SK-N-SH (cell line): ENCODE measurements around the gene LRRC45. TPM values are rescaled to one million over a fixed set of nuclear protein-coding genes. Genes with fewer than 3 reads are reported as not detected.

Experiments
- CTCF ChIA-PET: fragments of 300-600, 350-600 bp; formaldehyde crosslinking; extraction: SDS; loops from one replicate; lab custom pipeline; 2021; lab: Yijun Ruan, JAX
- POLR2A ChIA-PET: fragments of 350-600 bp; sonication (Branson Sonifier 250); formaldehyde crosslinking; extraction: SDS; loops from one replicate; lab custom pipeline; 2020; ENCODE audit warnings: antibody characterized with exemption, inconsistent platforms; lab: Yijun Ruan, JAX
- DNase-seq: peaks from one replicate; pipeline ENCODE4 v3.0.0; 2012
- H2AFZ ChIP-seq: fragments of 200-600 bp; sonication (generic); 2 replicates; pipeline ENCODE4 v1.8.1; 2016; ENCODE audit warnings: antibody characterized with exemption, mild to moderate bottlenecking, low read depth
- H3F3A ChIP-seq: fragments of 200-600 bp; sonication (generic); replicated peaks from 2 replicates; pipeline ENCODE3; 2016; ENCODE audit warnings: antibody characterized with exemption, mild to moderate bottlenecking; ENCODE audit not compliant: insufficient read depth
- H3K27ac ChIP-seq, 2 experiments: fragments of 200-500 bp in 1 of 2; fragments of 200-600 bp in 1 of 2; sonication (Bioruptor generic) in 1 of 2; sonication (generic), shearing (Covaris generic) in 1 of 2; 2 replicates each; pipeline versions ENCODE4 v1.5.1 to v1.6.1; 2014 to 2016; ENCODE audit warnings: low read depth in 2 of 2, inconsistent platforms in 1 of 2, low read length in 1 of 2, mild to moderate bottlenecking in 1 of 2, mixed read lengths in 1 of 2
- H3K27me3 ChIP-seq: fragments of 200-600 bp; sonication (generic), shearing (Covaris generic); 2 replicates; pipeline ENCODE4 v1.6.1; 2016; ENCODE audit warnings: mixed run types; ENCODE audit not compliant: insufficient read depth
- H3K36me3 ChIP-seq, 2 experiments: fragments of 200-500 bp in 1 of 2; fragments of 200-600 bp in 1 of 2; sonication (Bioruptor generic) in 1 of 2; sonication (generic) in 1 of 2; replicated peaks in 1 of 2; 2 replicates each; pipeline versions ENCODE3 to v1.5.1; 2014 to 2016; ENCODE audit warnings: low read length in 1 of 2, mild to moderate bottlenecking in 1 of 2; ENCODE audit not compliant: insufficient read depth in 2 of 2, control insufficient read depth in 1 of 2
- H3K4me1 ChIP-seq, 2 experiments: fragments of 200-500 bp in 1 of 2; fragments of 200-600 bp in 1 of 2; sonication (Bioruptor generic) in 1 of 2; sonication (generic), shearing (Covaris generic) in 1 of 2; 2 replicates each; pipeline versions ENCODE4 v1.5.1 to v1.6.1; 2014 to 2016; ENCODE audit warnings: low read depth in 1 of 2, low read length in 1 of 2, mixed run types in 1 of 2; ENCODE audit not compliant: insufficient read depth in 2 of 2, control insufficient read depth in 1 of 2
- H3K4me2 ChIP-seq: fragments of 200-600 bp; sonication (generic), shearing (Covaris generic); 2 replicates; pipeline ENCODE4 v1.6.1; 2017; ENCODE audit warnings: mixed run types
- H3K4me3 ChIP-seq, 2 experiments: fragments of 200-500 bp in 1 of 2; fragments of 200-600 bp in 1 of 2; sonication (Bioruptor generic) in 1 of 2; sonication (generic), shearing (Covaris generic) in 1 of 2; 2 replicates each; pipeline versions ENCODE4 v1.5.1 to v1.8.1; 2014 to 2016; ENCODE audit warnings: low read depth in 2 of 2, inconsistent platforms in 1 of 2, low read length in 1 of 2, mild to moderate bottlenecking in 1 of 2, mixed read lengths in 1 of 2, moderate library complexity in 1 of 2
- H3K79me2 ChIP-seq: fragments of 200-600 bp; sonication (generic); 2 replicates; pipeline ENCODE4 v1.8.1; 2017; ENCODE audit warnings: mild to moderate bottlenecking; ENCODE audit not compliant: insufficient read depth
- H3K9ac ChIP-seq: fragments of 200-600 bp; sonication (generic); 2 replicates; pipeline ENCODE4 v1.6.1; 2017; ENCODE audit warnings: mixed run types
- H3K9me2 ChIP-seq: fragments of 200-600 bp; sonication (generic); 2 replicates; pipeline ENCODE4 v1.6.1; 2017; ENCODE audit warnings: mixed run types
- H3K9me3 ChIP-seq: fragments of 200-600 bp; sonication (generic); 2 replicates; pipeline ENCODE4 v1.6.1; 2017; ENCODE audit warnings: mixed run types, mild to moderate bottlenecking, moderate library complexity
- H4K20me1 ChIP-seq: fragments of 200-600 bp; sonication (generic); 2 replicates; pipeline ENCODE4 v1.6.1; 2017; ENCODE audit warnings: mild to moderate bottlenecking, mixed run types; ENCODE audit not compliant: insufficient read depth
- CHD2 ChIP-seq: fragments of 150-350 bp; IDR thresholded peaks from 2 replicates; pipeline ENCODE4 v1.6.1; 2018; ENCODE audit warnings: low read length; ENCODE audit not compliant: partially characterized antibody
- EP300 ChIP-seq, 2 experiments: IDR thresholded peaks; 2 replicates each; pipeline versions ENCODE4 v1.4.0 to v1.6.1; 2012; ENCODE audit warnings: borderline replicate concordance in 1 of 2, low read depth in 1 of 2, low read length in 1 of 2
- FOSL2 ChIP-seq: IDR thresholded peaks from 2 replicates; pipeline ENCODE4 v1.4.0; 2012; ENCODE audit warnings: low read depth, mild to moderate bottlenecking, moderate library complexity, borderline replicate concordance
- FOXM1 ChIP-seq: IDR thresholded peaks from 2 replicates; pipeline ENCODE4 v1.4.0; 2012; ENCODE audit warnings: low read depth, mild to moderate bottlenecking
- GATA2 ChIP-seq: sonication (generic); formaldehyde crosslinking; IDR thresholded peaks from 2 replicates; pipeline ENCODE4 v1.5.0; 2020; ENCODE audit warnings: mild to moderate bottlenecking, missing genetic modification reagents
- JUND ChIP-seq: IDR thresholded peaks from 2 replicates; pipeline ENCODE4 v1.4.0; 2012
- MXI1 ChIP-seq: IDR thresholded peaks from 2 replicates; pipeline ENCODE4 v1.6.1; 2012; ENCODE audit warnings: mild to moderate bottlenecking, low read depth, low read length, improper control_type of control experiment
- NFIC ChIP-seq: IDR thresholded peaks from 2 replicates; pipeline ENCODE4 v1.4.0; 2012; ENCODE audit warnings: borderline replicate concordance
- RCOR1 ChIP-seq: fragments of 150-350 bp; IDR thresholded peaks from 2 replicates; pipeline ENCODE4 v1.6.1; 2017; ENCODE audit warnings: antibody characterized with exemption, low read length
- TCF12 ChIP-seq: IDR thresholded peaks from 2 replicates; pipeline ENCODE4 v1.4.0; 2012
- TEAD4 ChIP-seq: IDR thresholded peaks from 2 replicates; pipeline ENCODE4 v1.4.0; 2012; ENCODE audit warnings: mild to moderate bottlenecking, borderline replicate concordance; ENCODE audit not compliant: insufficient read depth
- WGBS: methylation state at CpG from one replicate; pipeline ENCODE4 v1.1.6; 2017; ENCODE audit warnings: low lambda C conversion rate; 5-methylcytosine and 5-hydroxymethylcytosine counted together
- polyA plus RNA-seq, 3 experiments: library from polyadenylated mRNA; depleted of rRNA; stranded (reverse); fragments of >200 nt; gene quantifications; 2 replicates each; pipeline ENCODE4 v1.2.3, GENCODE V29; 2012
- TF ChIP-seq, protein P1 (sequence below): IDR thresholded peaks from 2 replicates; pipeline ENCODE4 v1.4.0; 2012; ENCODE audit warnings: low read depth, borderline replicate concordance
- TF ChIP-seq, protein P2 (sequence below): fragments of 150-350 bp; IDR thresholded peaks from 2 replicates; pipeline ENCODE4 v1.6.1; 2017; ENCODE audit warnings: antibody characterized with exemption, low read length, low read depth, borderline replicate concordance

LRRC45 gene
- polyA plus RNA-seq, 1 of the 3 experiments (the other 2 are of a cell fraction): 31.5 TPM

DNA sequence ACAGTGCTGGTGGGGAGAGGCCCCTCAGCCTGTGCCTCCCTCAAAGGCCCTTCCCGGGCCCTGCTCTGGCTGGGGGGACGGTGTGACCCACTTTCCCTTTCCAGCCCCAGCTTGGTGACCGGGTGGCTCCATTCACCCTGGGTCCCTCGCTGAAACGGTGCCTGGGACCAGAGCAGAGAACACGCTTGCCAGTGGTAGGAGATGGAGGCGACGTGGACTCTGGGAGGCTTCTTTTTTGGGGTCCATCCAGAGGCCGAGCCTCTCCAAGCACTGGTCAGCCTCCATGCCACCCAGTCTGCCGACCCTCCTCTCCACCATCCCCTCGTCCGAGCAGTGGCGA, 8.2 kb upstream of the LRRC45 start:
- Histone ChIP-seq H2AFZ (no peak overlapping the region), H3K27me3 (no peaks in the 10 kb centered on the region), H3K4me1 (peaks cover 0 to 21% of the 10 kb centered on the region in 2 experiments; a peak in 1 of 4 replicates), H3F3A (peaks cover 12% of the 10 kb centered on the region), H3K9me3 (no peaks in the 10 kb centered on the region), H3K4me2 (no peak overlapping the region), H3K4me3 (no peak overlapping the region), H3K36me3 (peaks cover 7 to 23% of the 10 kb centered on the region in 2 experiments), H3K27ac (no peak overlapping the region), H3K9me2 (no peaks in the 10 kb centered on the region), H4K20me1 (no peaks in the 10 kb centered on the region), H3K79me2 (peaks cover 6% of the 10 kb centered on the region; the same call in 1 of the 2 replicates), H3K9ac (no peak overlapping the region)
- DNase-seq: no peak
- WGBS: 83% methylated on average over 13 of the region's 13 CpGs
- no peak for TF ChIP-seq FOXM1
- no peak for TF ChIP-seq JUND
- TF ChIP-seq TCF12: no peak
- TF ChIP-seq MXI1: no peak
- TF ChIP-seq, protein P1, sequence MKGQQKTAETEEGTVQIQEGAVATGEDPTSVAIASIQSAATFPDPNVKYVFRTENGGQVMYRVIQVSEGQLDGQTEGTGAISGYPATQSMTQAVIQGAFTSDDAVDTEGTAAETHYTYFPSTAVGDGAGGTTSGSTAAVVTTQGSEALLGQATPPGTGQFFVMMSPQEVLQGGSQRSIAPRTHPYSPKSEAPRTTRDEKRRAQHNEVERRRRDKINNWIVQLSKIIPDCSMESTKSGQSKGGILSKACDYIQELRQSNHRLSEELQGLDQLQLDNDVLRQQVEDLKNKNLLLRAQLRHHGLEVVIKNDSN: no peak
- no peak for TF ChIP-seq NFIC
- TF ChIP-seq, protein P2, sequence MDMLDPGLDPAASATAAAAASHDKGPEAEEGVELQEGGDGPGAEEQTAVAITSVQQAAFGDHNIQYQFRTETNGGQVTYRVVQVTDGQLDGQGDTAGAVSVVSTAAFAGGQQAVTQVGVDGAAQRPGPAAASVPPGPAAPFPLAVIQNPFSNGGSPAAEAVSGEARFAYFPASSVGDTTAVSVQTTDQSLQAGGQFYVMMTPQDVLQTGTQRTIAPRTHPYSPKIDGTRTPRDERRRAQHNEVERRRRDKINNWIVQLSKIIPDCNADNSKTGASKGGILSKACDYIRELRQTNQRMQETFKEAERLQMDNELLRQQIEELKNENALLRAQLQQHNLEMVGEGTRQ: no peak
- TF ChIP-seq EP300 (IDR thresholded peaks at IDR 0.05; ENCODE audit: borderline replicate concordance in 1 of 2, low read depth in 1 of 2, low read length in 1 of 2): no peak
- TF ChIP-seq RCOR1: no peak
- TF ChIP-seq CHD2: no peak
- POLR2A ChIA-PET: no interaction called here
- CTCF ChIA-PET: interaction anchor here (1.1 to 35.7 kb wide), 4 partner anchors 16 to 145 kb away, joined by 3 to 1216 read pairs (median 12); partner anchors contain the start of genes NOTUM and RAC3

DNA sequence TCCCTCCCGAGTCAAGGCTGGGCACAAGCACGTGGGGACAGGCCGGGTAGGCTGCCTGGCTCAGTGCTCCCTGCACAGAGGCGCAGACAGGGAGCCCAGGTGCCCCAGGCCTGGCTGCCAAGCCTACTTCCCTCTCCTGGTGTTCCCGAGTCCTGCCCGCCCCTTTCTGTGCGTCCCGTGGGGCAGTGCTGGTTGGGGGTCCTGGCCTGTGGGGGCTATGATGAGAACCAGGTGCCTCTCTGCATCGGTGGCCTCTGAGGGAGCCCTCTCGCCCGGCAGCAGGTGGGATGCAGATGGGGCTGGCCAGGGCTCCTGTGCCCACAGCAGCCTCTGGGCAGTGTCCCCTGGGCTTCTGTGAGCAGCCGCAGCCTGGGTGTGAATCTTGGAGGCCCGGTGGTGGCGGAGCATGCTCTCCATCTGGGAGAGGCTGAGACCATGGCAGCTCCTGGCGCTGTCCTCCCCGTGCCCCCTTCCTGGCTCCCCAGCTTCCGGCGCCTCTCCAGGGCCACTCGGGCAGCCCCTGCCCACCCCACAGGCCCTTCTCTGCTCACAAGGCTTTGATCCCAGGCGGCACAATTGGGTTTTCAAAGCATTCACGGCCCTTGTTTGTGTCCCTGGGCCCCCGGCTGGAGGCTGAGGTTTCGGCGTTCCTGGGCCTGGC, 7.7 kb upstream of the LRRC45 start:
- peak; percentile 52 for DNase-seq
- Histone ChIP-seq H3K9ac (no peak overlapping the region), H3K4me2 (no peak overlapping the region), H3K9me2 (no peaks in the 10 kb centered on the region), H3K36me3 (peaks cover 7 to 23% of the 10 kb centered on the region in 2 experiments), H4K20me1 (peaks cover 5% of the 10 kb centered on the region), H3K9me3 (no peaks in the 10 kb centered on the region), H2AFZ (no peak overlapping the region), H3K27me3 (no peaks in the 10 kb centered on the region), H3K79me2 (peaks cover 8% of the 10 kb centered on the region; the same call in 1 of the 2 replicates), H3K4me3 (no peak overlapping the region), H3K4me1 (peaks cover 0 to 25% of the 10 kb centered on the region in 2 experiments; a peak in 1 of 4 replicates), H3K27ac (no peak overlapping the region), H3F3A (peaks cover 16% of the 10 kb centered on the region)
- POLR2A ChIA-PET: interaction anchor here (0.9 kb wide), 1 partner anchor 19 kb away, joined by 3 read pairs; no protein-coding TSS in a partner anchor
- 92% methylated on average over 19 of the region's 24 CpGs for WGBS
- TF ChIP-seq CHD2: no peak
- TF ChIP-seq FOSL2: no peak
- no peak for TF ChIP-seq TEAD4
- no peak for TF ChIP-seq MXI1
- no peak for TF ChIP-seq GATA2
- TF ChIP-seq RCOR1: no peak
- CTCF ChIA-PET: interaction anchor here (0.8 to 35.7 kb wide), 8 partner anchors 16 to 146 kb away, joined by 3 to 1216 read pairs (median 4); partner anchors contain the start of genes DCXR, FASN, NOTUM and RAC3
